ENCODE measurements around the gene SPATA21.
"Not testable (repeated sequence)": the region's sequence is repeated elsewhere in the genome, so short reads cannot be mapped to it uniquely, and the experiment has no call there.

Gene SPATA21

GRCh38 chr1:16474891-16475290 lies 37.7 kb upstream of the SPATA21 start:
- H3K36me3 ChIP-seq (ENCODE audit: control insufficient read depth, insufficient read depth, low read length) = peaks cover 22% of the 10 kb centered on the region
- not testable (repeated sequence) for DNase-seq; H3K9me3 ChIP-seq (ENCODE audit: control insufficient read depth, low read length); H3K4me3 ChIP-seq (ENCODE audit: insufficient read depth, low read depth, low read length, poor library complexity, severe bottlenecking); H3K4me1 ChIP-seq (ENCODE audit: control insufficient read depth, insufficient read depth, low read length, poor library complexity, severe bottlenecking); H3K27ac ChIP-seq (ENCODE audit: insufficient read depth, low read length, poor library complexity, severe bottlenecking); H3K27me3 ChIP-seq (replicated peaks; ENCODE audit: control insufficient read depth, insufficient read depth, low read length, poor library complexity, severe bottlenecking)

GRCh38 chr1:16474166-16474800 lies 37.1 kb upstream of the SPATA21 start:
- H3K4me3 ChIP-seq (ENCODE audit: insufficient read depth, low read depth, low read length, poor library complexity, severe bottlenecking) = no peak overlapping the region
- no peaks in the 10 kb centered on the region for H3K27me3 ChIP-seq (replicated peaks; ENCODE audit: control insufficient read depth, insufficient read depth, low read length, poor library complexity, severe bottlenecking)
- H3K27ac ChIP-seq (ENCODE audit: insufficient read depth, low read length, poor library complexity, severe bottlenecking) = no peak overlapping the region
- no peaks in the 10 kb centered on the region for H3K4me1 ChIP-seq (ENCODE audit: control insufficient read depth, insufficient read depth, low read length, poor library complexity, severe bottlenecking)
- peaks cover 22% of the 10 kb centered on the region for H3K36me3 ChIP-seq (ENCODE audit: control insufficient read depth, insufficient read depth, low read length)
- no peak for DNase-seq
- H3K9me3 ChIP-seq (ENCODE audit: control insufficient read depth, low read length) = no peaks in the 10 kb centered on the region

DNA sequence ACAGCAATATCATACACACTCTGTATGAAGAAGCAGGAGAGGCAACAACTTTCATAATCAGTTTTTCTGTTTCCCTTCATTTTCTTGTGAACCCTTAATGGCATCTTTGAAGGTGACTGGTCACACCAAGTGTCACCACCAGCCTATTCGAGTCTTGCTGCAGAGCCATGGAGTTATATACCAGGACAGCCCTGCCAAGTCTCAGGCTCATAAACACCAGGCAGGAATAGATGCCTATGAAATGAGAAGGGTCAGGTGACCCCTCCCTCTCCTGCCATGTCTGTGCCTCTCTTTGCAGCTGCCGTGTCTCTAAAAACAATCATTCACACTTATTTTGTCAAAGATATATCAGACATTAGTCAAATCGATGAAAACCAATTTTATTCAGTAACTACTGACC lies 31.3 kb upstream of the SPATA21 start:
- no peak for DNase-seq
- Histone ChIP-seq H3K4me1 (ENCODE audit: control insufficient read depth, insufficient read depth, low read length, poor library complexity, severe bottlenecking) (no peaks in the 10 kb centered on the region), H3K36me3 (ENCODE audit: control insufficient read depth, insufficient read depth, low read length) (peaks cover 10% of the 10 kb centered on the region), H3K4me3 (ENCODE audit: insufficient read depth, low read depth, low read length, poor library complexity, severe bottlenecking) (no peak overlapping the region), H3K9me3 (ENCODE audit: control insufficient read depth, low read length) (no peaks in the 10 kb centered on the region), H3K27ac (ENCODE audit: insufficient read depth, low read length, poor library complexity, severe bottlenecking) (no peak overlapping the region), H3K27me3 (replicated peaks; ENCODE audit: control insufficient read depth, insufficient read depth, low read length, poor library complexity, severe bottlenecking) (no peaks in the 10 kb centered on the region)

DNA sequence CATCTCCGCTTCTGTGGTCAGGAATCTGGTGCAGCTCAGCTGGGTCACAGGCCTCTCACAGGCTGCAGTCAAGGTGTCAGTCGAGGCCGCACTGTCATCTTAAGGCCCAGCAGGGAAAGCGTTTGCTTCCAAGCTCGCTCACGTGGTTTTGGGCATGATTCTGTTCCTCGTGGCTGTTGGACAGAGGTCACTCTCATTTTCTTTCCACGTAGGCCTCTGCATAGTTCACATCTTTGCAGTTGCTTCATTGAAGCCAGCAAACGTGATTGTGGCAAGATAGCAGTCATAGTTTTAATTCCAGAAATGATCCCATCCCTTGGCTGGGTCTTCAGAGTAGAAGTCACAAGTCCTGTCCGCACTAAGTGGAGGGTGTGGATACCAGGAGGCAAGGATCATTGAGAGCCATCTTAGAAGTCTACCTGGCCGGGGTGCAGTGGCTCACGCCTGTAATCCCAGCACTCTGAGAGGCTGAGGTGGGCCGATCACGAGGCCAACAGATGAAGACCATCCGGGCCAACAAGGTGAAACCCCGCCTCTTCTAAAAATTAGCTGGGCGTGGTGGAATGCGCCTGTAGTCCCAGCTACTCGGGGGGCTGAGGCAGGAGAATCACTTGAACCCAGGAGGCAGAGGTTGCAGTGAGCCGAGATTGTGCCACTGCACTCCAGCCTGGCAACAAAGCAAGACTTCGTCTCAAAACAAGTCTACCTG lies 27.8 kb upstream of the SPATA21 start:
- no peak overlapping the region for H3K4me3 ChIP-seq (ENCODE audit: insufficient read depth, low read depth, low read length, poor library complexity, severe bottlenecking)
- peaks cover 24% of the 10 kb centered on the region for H3K36me3 ChIP-seq (ENCODE audit: control insufficient read depth, insufficient read depth, low read length)
- no peak for DNase-seq
- no peaks in the 10 kb centered on the region for H3K9me3 ChIP-seq (ENCODE audit: control insufficient read depth, low read length)
- no peak overlapping the region for H3K27ac ChIP-seq (ENCODE audit: insufficient read depth, low read length, poor library complexity, severe bottlenecking)
- H3K27me3 ChIP-seq (replicated peaks; ENCODE audit: control insufficient read depth, insufficient read depth, low read length, poor library complexity, severe bottlenecking) = no peaks in the 10 kb centered on the region
- H3K4me1 ChIP-seq (ENCODE audit: control insufficient read depth, insufficient read depth, low read length, poor library complexity, severe bottlenecking) = no peaks in the 10 kb centered on the region

DNA sequence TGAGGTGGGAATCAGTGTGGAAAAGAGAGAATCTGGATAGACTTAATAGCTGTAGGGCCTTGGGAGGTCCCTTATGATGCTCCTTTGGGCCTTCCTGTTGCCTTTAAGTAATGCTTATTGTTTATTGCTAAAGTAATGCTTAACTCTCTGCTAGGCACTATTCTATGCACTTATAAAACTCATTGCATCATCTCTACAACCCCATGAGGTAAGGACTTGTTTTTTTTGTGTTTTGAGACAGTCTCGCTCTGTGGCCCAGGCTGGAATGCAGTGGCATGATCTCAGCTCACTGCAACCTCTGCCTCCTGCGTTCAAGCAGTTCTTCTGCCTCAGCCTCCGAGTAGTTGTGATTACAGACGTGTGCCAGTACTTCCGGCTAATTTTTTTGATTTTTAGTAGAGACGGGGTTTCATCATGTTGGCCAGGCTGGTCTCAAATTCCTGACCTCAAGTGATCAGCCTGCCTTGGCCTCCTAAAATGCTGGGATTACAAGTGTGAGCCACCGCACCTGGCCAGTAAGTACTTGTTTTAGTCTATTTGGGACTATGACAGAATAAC lies 25.6 kb upstream of the SPATA21 start:
- H3K4me1 ChIP-seq (ENCODE audit: control insufficient read depth, insufficient read depth, low read length, poor library complexity, severe bottlenecking) = no peaks in the 10 kb centered on the region
- H3K4me3 ChIP-seq (ENCODE audit: insufficient read depth, low read depth, low read length, poor library complexity, severe bottlenecking) = no peak overlapping the region
- H3K27ac ChIP-seq (ENCODE audit: insufficient read depth, low read length, poor library complexity, severe bottlenecking) = no peak overlapping the region
- H3K36me3 ChIP-seq (ENCODE audit: control insufficient read depth, insufficient read depth, low read length) = peaks cover 46% of the 10 kb centered on the region
- DNase-seq = no peak
- H3K9me3 ChIP-seq (ENCODE audit: control insufficient read depth, low read length) = no peaks in the 10 kb centered on the region
- no peaks in the 10 kb centered on the region for H3K27me3 ChIP-seq (replicated peaks; ENCODE audit: control insufficient read depth, insufficient read depth, low read length, poor library complexity, severe bottlenecking)

GRCh38 chr1:16461681-16462080 lies 24.5 kb upstream of the SPATA21 start:
- no peaks in the 10 kb centered on the region for H3K4me1 ChIP-seq (ENCODE audit: control insufficient read depth, insufficient read depth, low read length, poor library complexity, severe bottlenecking)
- H3K4me3 ChIP-seq (ENCODE audit: insufficient read depth, low read depth, low read length, poor library complexity, severe bottlenecking) = no peak overlapping the region
- no peak for DNase-seq
- H3K36me3 ChIP-seq (ENCODE audit: control insufficient read depth, insufficient read depth, low read length) = peaks cover 51% of the 10 kb centered on the region
- no peak overlapping the region for H3K27ac ChIP-seq (ENCODE audit: insufficient read depth, low read length, poor library complexity, severe bottlenecking)
- no peaks in the 10 kb centered on the region for H3K9me3 ChIP-seq (ENCODE audit: control insufficient read depth, low read length)
- no peaks in the 10 kb centered on the region for H3K27me3 ChIP-seq (replicated peaks; ENCODE audit: control insufficient read depth, insufficient read depth, low read length, poor library complexity, severe bottlenecking)

GRCh38 chr1:16459352-16459925 lies 22.2 kb upstream of the SPATA21 start:
- H3K36me3 ChIP-seq (ENCODE audit: control insufficient read depth, insufficient read depth, low read length) = peaks cover 67% of the 10 kb centered on the region
- DNase-seq = no peak
- no peaks in the 10 kb centered on the region for H3K9me3 ChIP-seq (ENCODE audit: control insufficient read depth, low read length)
- H3K4me3 ChIP-seq (ENCODE audit: insufficient read depth, low read depth, low read length, poor library complexity, severe bottlenecking) = no peak overlapping the region
- H3K27me3 ChIP-seq (replicated peaks; ENCODE audit: control insufficient read depth, insufficient read depth, low read length, poor library complexity, severe bottlenecking) = no peaks in the 10 kb centered on the region
- H3K4me1 ChIP-seq (ENCODE audit: control insufficient read depth, insufficient read depth, low read length, poor library complexity, severe bottlenecking) = no peaks in the 10 kb centered on the region
- H3K27ac ChIP-seq (ENCODE audit: insufficient read depth, low read length, poor library complexity, severe bottlenecking) = no peak overlapping the region

DNA sequence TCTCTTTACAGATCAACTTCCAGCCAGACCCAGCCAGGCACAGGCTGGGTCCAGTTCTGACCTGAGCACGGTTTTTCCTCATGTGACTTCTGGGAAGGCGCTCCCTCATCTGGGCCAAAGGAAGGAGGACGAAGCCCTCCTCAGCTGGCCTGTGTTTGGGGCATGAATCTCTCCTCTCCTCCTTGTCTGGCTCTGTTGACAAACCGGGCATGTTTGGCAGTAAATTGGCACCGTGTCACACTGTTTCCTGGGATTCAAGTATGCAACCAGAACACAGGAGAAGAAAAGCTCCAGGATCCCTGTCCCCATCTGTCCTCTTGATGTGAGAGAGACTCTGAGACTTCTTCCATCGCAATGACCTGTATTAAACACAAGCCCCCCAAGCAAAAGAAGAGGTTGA lies 21.6 kb upstream of the SPATA21 start:
- H3K27ac ChIP-seq (ENCODE audit: insufficient read depth, low read length, poor library complexity, severe bottlenecking) = no peak overlapping the region
- no peak for DNase-seq
- H3K4me1 ChIP-seq (ENCODE audit: control insufficient read depth, insufficient read depth, low read length, poor library complexity, severe bottlenecking) = no peaks in the 10 kb centered on the region
- no peaks in the 10 kb centered on the region for H3K27me3 ChIP-seq (replicated peaks; ENCODE audit: control insufficient read depth, insufficient read depth, low read length, poor library complexity, severe bottlenecking)
- no peaks in the 10 kb centered on the region for H3K9me3 ChIP-seq (ENCODE audit: control insufficient read depth, low read length)
- H3K4me3 ChIP-seq (ENCODE audit: insufficient read depth, low read depth, low read length, poor library complexity, severe bottlenecking) = no peak overlapping the region
- H3K36me3 ChIP-seq (ENCODE audit: control insufficient read depth, insufficient read depth, low read length) = peaks cover 67% of the 10 kb centered on the region

GRCh38 chr1:16456151-16456550 lies 18.9 kb upstream of the SPATA21 start:
- H3K27me3 ChIP-seq (replicated peaks; ENCODE audit: control insufficient read depth, insufficient read depth, low read length, poor library complexity, severe bottlenecking); H3K4me1 ChIP-seq (ENCODE audit: control insufficient read depth, insufficient read depth, low read length, poor library complexity, severe bottlenecking); H3K4me3 ChIP-seq (ENCODE audit: insufficient read depth, low read depth, low read length, poor library complexity, severe bottlenecking); H3K27ac ChIP-seq (ENCODE audit: insufficient read depth, low read length, poor library complexity, severe bottlenecking); DNase-seq; H3K9me3 ChIP-seq (ENCODE audit: control insufficient read depth, low read length): not testable (repeated sequence)
- peaks cover 84% of the 10 kb centered on the region for H3K36me3 ChIP-seq (ENCODE audit: control insufficient read depth, insufficient read depth, low read length)

DNA sequence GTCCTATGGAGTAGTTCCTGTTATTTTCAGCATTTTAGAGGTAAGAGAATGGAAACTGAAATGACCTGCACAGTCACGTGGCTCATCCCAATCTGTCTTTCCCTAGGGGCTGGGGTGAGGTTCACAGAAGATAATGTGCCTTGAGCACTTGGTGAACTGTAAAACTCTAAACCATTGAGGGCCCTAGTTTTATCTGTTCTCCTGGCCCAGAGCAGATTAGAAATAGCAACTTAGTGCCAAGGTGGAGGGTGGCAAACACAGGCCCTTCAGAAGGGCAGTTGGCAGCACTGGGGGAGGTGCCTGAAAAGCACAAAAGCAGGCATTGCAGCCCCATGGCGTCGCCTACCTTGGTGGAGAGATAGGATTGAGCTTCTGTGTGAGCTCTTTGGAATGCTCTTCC lies 17.7 kb upstream of the SPATA21 start:
- not testable (repeated sequence) for H3K9me3 ChIP-seq (ENCODE audit: control insufficient read depth, low read length); H3K4me1 ChIP-seq (ENCODE audit: control insufficient read depth, insufficient read depth, low read length, poor library complexity, severe bottlenecking); DNase-seq; H3K27me3 ChIP-seq (replicated peaks; ENCODE audit: control insufficient read depth, insufficient read depth, low read length, poor library complexity, severe bottlenecking); H3K27ac ChIP-seq (ENCODE audit: insufficient read depth, low read length, poor library complexity, severe bottlenecking); H3K4me3 ChIP-seq (ENCODE audit: insufficient read depth, low read depth, low read length, poor library complexity, severe bottlenecking)
- H3K36me3 ChIP-seq (ENCODE audit: control insufficient read depth, insufficient read depth, low read length) = peaks cover 86% of the 10 kb centered on the region
